ENCODE results near the gene TRIM29.

TRIM29 gene

DNA sequence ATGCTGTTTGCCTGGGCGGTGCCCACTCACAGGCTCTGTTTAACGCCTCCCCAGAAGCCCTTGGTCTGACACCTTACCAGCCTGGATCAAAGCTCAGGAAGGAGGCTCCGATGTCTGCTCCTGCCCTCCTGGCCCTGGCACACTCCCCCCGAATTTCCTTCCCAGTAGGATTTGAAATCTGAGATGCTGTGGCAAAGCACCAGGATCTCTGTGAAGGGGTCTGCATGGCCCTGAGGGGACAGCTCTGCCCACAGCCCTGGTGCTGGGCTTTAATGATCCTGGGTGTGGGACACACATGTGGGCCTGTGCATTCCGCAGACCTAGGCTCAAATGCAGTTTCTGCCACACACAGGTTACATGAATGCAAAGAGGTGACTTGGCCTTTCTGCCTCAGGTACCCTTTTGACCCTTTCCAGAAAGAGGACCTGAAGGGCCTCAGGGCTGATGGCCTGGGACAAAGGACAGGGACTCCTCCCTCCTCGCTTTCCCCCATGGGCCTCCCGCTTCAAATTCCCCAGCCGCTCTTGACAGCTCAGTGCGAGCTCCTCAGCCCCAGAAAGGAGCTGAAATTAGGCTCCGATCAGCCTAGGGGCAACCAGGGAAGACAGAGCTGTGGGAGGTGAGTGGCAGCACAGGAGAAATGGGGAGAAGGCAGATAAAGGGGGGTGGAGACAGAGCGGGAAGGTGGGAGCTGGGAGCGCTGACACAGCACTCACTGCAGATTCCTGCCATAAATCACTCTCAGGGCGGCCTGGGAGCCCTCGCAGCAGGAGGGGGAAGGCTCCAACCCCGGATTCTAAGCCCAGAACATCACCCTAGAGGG, 41.3 kb downstream of the TRIM29 start:
- DNase-seq (ENCODE audit: low read depth): no peak

DNA sequence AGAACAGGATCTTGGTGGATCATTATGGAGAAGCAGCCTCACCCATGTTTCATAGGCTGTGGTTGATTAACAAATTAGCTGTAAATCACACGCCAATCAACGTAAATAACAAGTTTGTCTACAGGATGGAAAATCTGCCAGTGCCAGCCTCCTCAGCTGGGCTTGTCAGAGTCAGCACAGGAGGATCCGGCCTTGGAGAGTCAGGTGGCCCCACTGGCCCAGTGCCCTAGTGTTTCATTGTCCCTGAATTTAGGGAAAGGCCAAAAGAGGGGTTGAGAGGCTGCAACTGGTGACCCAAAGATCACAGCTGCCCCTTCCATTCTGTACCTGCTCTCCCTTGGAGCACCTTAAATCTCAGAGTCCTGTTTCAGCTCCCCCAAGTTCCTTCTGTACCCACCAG, 42.4 kb downstream of the TRIM29 start:
- DNase-seq (ENCODE audit: low read depth): no peak

DNA sequence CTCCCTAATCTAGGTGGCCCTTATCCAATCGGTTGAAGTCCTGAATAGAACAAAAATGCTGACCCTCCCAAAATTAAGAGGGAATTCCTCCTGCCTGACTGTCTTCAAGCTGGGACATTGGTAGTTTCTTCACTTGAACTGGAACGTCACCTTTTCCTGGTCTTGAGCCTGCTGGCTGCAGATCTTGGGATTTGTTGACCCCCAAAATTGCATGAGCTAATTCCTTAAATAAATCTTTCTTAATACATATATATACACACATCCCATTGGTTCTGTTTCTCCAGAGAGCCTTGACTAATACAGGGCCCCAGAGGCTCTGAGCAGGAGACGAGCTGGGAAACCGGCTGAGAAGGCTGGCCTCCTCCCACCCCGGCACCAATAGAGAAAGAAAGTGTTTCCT, 46.2 kb downstream of the TRIM29 start:
- DNase-seq (ENCODE audit: low read depth): no peak

DNA sequence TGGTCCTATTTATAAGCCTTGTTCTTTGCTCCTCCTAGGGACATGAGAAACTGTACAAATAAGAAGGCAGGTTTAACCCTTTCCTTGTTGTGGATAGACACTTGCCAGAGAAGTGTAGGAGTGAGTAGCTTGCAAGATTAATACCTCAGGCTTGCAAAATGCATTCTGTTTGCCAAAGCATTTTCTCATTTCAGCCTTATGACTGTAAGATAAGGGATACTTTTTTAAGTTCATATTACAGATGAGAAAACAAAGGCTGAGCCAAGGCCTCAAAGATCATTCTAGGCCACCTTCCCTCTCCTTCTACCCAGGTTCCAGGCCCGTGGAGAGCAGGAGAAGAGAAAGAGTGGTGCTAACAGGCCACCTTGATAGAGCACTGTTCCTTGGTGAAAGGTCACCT, 46.8 kb downstream of the TRIM29 start:
- no peak for DNase-seq (ENCODE audit: low read depth)

DNA sequence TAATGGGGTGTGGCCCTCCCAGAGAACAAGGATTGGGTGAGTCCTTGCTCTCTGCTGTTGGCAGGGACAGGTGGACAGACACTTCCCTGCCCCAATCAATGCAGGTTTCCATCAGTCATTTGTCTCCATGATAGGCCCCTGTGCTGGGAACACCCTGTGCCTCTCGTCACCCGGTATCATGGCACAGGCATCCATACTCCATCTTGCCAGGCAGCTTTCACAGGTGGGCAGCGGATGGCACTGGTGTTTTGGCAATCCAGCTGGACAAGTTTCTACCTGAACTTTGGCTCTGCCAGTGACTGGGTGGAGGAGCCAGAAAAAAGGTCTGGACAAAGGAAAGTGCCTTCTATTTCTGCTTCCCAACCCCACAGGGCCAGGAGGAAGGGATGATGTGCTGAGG, 47.5 kb downstream of the TRIM29 start:
- no peak for DNase-seq (ENCODE audit: low read depth)

DNA sequence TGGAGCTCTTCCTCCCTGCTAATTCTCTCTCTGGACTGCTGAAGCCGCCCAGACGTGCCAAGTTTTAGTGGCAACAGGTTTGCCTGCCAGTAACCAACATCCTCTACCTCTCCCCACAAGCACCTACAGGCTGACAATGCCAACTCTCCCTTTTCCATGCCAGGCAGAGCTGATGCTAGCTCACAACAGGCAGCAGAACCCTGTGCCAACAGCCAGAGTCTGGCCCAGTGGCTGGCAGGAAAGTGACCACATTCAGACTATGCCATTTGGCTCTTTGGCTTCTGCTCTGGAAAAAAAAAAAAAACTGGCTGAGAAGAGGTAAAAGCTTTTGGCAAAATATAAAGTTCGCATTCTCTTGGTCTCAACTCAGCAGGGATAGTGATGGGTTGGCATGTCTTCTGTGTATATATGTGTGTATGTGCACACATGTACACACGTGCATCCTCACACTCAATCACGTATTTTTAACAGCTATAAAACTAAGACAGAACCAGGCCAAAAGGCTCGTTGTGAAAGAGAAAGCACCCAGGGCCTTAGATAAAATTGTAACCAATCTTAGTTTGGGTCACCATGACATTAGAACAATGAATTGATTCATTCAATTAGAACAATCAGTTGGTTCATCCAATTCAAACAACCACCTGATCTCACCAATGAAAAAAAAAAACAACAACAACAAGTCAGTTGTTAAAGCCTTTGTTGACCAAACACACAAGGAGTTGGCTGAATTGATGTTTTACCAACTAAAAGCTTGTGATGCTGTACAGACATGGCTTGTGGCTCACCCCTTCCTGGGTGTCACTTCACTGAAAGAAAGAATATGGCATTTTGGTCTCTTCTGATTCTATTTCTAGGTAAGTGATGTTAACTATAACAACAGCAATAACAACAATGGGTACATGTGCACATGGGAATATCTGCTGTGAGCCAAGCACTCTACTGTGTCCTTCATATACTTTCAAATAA, 48.6 kb downstream of the TRIM29 start:
- DNase-seq (ENCODE audit: low read depth): no peak

DNA sequence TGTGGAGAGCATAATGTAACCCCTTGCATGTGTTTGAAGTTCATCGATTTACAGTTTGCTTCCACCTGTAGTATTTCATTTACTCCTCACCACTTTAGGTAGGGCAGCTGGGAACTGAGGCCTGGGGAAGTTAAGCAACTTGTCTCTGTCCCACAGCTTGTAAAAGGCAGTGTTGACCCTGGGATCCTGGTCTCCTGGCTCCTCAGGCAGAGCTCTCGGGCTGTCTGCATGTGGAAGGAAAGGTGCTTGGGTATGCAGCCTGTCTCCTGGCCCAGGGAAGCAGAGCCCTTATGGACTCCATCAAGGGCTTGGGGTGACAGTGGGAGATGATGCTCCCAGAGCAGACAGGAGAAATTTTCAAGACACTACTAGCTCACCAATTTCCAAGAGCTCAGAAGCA, 49.9 kb downstream of the TRIM29 start:
- DNase-seq (ENCODE audit: low read depth): no peak

DNA sequence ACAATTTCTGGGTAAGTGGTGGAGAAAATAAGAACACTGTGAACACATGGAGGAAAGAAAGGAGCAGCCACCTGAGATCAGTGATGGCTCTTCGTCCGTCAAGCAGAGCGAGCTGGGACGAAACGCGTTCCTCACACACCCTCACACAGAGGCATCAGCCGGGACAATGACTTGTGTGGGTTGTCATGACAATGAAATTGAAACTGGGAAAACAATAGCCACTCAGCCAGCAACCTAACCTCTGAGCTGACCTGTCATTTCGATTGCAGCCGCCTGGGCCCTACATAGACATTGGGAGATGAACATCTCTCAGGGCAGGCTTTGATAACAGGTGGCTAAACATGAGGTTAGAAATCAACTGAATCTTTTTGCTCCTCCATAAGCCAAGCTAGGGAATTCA, 51.3 kb downstream of the TRIM29 start:
- no peak for DNase-seq (ENCODE audit: low read depth)

DNA sequence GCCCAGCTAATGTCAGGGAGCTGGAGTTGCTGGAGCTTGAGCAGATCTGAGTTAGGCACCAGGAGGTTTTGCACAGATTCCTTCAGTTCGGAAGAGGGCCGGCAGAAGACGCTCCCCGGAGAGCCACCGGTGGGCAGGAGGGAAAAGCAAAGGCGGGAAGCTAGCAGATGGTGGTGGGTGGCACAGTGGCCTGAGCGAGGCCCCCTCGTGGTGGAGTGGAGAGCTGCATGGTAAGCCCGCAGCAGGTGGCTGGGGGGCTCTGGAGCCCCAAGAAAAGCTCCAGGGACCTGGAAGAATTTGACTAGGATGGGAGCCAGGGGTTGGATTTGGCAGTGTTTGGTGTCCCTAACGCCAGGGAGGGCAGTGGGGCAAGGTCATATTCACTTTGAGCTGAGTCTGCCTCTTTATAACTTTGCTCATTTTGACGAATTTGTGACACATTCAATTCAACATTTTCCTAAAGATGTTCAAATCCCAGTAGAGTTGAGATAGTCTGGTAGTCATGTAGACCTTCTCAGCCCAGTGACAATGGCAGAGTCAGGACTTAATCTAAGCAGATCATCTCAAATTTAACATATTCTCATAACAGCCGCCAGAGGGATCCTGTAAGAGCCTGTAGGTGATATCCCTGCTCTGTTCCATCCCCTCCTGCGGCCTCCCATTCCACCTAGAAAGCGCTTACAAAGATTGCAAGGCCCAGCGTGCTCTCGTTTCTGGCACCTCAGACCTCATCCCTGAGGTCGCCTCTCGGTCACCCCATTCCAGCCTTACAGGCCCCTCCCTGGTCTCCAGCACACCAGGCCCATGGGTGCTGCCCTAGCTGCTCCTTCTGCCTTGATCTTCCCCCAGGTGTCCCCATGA, 57.9 kb downstream of the TRIM29 start:
- DNase-seq (ENCODE audit: low read depth): no peak

DNA sequence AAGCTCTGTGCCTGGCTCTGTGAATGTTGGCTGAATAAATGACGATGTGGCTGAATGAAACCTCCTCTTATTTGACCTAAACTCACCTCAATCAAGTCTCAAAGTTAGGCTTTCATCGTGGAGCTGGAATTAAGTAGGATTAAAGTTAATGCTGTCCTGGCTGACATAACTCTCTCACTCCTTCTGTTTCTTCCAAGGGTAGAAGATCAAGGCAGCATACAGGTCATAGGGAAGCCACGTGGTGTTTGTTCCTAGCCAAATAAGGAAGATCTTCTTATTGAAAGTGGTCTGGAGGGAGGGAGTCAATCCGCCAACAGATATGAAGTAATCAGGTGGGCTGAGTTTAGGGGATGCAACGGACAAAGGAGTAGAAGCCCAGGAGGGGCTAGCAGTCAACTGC, 59.5 kb downstream of the TRIM29 start:
- no peak for DNase-seq (ENCODE audit: low read depth)

DNA sequence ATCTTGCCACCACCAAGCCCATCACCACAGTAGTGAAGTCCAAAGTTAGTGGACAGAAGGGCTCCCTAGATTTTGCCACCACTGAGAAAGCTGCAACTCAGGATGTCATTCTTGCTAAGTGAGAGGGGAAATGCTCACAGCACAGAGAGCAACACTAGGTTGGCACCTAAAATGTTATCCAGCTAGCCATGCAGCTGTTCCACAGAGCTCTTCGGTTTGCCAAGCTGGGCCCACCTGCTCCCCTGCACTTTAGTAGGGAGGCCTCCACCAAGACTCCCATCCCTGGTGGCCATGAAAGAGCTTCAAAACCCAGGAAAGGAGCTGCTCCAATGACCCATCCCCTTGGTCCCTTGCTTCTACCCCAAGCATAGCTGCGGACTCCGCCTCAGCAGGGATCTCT, 63.8 kb downstream of the TRIM29 start:
- DNase-seq (ENCODE audit: low read depth): no peak

DNA sequence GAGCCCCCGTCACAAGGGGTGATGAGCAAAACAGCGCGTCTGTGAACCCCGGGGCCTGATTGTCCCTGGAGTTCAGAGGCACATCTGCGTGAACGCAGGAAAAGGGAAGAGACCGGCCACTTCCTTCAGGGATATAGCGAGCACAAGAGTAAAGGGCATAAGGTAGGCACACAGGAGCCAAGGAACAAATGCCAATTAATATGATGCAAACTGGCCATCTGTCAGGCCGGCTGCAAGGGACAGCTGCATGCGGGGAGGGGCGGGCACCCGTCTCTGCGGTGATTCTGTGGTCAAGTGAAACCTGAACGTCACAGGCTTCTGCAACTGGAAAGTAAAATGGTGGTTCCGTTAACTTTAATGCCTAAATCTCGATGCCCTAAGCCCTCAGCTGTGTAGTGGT, 64.7 kb downstream of the TRIM29 start:
- DNase-seq (ENCODE audit: low read depth): no peak

DNA sequence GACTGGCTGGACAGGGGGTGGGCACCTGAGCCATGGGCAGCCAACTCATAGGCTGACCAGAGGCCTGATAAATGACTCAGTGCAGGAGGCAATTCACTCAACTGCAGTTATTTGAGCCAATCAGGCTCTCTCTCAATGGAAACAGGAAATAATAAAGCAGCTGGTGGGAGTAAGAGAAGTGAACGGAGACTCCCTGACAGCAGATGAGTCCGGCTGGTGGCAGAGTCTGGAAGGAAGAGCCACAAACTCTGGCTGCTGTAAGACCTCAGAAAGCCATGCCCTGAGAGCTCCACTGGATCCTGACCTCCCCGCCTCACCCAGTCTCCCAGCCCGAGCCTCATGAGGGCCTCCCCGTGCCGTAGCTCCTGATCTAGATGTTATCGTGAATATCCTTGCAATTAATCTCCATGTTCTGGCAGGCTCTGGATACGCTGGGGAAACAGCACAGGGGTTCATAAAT, 69.8 kb downstream of the TRIM29 start:
- DNase-seq (ENCODE audit: low read depth): no peak

DNA sequence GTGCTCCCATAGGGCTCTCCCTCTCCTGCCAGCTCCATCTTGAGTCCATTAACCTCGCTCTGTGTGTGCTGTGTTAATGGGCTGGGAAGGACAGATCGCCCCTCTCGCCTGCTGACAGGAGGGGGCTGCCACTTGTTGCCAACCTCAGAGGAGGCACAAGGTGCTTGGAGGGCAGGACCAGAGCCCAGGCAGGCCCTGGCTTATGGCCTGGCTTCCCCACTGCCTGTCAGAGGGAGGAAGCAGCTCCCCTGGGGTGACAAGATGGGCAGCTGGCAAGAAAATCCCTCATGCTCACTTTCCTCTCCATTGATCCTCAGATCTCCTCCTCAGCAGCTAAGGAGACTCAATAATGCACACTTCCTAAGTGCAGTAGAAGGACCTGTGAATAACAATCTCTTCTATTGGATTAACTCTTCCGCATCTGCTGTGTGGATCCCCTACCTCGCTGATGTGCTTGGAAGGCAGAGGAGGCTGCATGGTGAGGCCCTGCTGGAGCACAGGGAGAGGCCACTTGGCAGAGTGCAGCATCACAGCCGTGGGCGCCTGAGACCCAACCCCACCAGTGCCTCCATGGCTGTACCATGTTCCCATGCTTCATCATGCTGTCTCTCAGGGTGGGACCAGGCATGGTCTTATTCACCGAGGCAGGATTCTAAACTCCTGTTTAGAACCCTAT, 70.3 kb downstream of the TRIM29 start:
- DNase-seq (ENCODE audit: low read depth): no peak

DNA sequence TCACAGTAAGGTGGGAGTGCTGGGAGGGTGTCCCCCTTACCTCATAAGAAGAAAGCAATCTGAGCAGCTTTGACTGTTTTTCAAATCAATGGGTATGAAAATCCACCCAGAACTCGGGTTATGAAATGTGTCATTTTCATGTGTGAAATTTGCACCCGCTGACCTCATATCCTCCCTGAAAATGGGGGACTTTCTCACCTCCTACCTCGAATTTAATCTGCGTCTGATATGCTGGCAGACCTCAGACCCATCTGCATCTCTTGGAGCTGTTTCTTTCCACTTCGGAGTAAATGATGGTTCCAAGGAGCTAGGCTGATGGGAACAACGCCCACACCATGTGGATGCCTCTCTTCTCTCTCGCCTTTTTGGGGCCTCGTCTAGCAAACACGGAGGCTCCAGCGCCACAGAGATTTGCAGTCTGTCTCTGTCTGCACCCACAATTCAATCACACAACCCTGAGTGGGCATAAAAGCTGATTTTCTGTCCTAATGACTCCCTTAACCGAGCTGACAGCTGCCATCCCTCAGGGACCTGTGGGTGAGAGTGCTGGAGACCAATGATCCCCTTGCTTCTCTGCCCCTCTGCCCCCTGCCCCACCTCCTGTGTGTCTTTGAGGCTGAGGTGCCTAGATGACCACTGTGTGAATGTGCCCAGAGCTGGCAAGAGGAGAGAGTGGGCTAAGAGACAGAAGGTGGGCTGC, 71.0 kb downstream of the TRIM29 start:
- no peak for DNase-seq (ENCODE audit: low read depth)

DNA sequence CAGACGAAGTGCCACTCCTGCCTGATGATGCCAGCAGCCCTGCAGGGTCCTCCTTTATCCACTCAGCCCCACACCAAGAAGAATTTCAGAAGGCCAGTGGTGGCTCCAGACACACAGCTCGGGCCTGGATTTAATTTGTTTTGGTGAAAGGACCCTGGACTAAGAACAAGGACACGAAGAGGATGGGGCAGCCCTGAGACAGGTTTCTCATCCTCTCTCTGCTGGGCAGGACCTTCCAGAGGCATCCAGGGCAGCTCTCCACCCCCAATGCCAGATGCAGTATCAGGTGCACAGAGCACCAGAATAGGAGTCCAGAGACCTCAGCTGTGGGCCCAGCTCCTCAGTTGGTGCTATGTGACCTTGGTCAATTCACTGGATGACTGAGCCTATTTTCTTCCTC, 72.0 kb downstream of the TRIM29 start:
- no peak for DNase-seq (ENCODE audit: low read depth)

DNA sequence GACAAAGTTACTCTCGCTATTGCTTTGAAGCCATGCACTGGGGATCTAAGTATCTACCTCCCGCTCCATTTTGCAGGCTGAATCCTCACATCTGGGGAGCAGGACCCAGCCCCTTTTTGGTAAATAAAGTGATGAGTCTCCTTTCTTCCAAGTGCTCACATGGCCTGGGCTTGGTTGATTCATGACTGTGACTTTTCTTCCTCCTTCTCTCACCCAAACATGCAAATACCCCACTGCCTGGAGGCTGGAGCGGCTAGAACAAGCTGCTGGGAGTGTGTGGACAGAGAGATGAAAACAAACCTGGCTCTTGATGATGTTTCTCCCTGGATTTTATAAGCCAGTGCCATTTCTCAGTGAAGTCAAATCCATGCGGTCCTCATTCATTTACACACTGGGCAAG, 72.7 kb downstream of the TRIM29 start:
- no peak for DNase-seq (ENCODE audit: low read depth)

DNA sequence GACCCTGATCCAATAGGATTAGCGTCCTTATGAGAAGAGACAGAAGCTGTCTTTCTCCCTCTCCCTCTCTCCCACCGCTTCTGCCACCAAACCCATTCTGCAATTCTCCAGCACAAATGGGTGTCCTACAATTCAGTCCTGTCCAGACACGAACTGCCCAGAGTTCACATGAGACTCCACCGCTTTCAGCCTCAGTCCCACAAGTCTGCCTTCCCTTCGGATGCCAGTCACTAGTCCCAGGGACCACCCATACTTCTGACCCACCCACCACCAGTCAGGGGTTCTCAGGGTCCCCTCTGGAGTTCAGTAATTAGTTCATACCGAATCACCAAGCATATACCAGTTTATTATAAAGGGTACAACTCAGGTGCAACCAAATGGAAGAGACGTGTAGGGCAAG, 73.6 kb downstream of the TRIM29 start:
- no peak for DNase-seq (ENCODE audit: low read depth)

DNA sequence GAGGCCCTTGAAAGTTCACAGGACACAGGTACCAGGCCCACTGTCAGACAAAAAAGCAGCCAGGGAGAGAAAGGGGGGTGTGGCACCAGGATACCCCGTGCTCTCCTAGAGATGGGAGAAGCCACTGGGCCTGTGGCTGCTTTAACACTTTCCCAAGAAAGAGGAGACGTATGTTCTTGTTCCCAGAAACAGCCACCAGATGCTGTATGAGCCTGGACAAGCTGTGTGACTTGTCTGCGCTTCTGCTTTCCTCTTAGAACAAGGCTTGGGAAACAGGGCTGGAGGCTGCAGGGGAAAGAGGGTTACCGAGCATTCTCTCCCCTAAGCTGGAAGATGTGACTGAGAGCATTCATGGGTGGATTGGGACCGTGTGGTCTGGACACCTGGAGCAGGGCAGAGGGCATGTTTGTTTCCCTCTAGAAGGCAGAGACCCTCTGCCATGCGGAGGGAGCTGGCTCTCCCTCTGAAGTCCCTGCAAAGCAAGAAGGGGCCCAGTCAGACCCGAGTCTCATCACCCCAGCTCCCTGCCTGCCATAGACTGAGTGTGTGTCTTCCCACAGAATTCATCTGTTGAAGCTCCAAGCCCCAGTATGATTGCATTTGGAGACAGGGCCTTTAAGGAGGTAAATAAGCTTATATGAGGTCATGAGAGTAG, 74.1 kb downstream of the TRIM29 start:
- no peak for DNase-seq (ENCODE audit: low read depth)

DNA sequence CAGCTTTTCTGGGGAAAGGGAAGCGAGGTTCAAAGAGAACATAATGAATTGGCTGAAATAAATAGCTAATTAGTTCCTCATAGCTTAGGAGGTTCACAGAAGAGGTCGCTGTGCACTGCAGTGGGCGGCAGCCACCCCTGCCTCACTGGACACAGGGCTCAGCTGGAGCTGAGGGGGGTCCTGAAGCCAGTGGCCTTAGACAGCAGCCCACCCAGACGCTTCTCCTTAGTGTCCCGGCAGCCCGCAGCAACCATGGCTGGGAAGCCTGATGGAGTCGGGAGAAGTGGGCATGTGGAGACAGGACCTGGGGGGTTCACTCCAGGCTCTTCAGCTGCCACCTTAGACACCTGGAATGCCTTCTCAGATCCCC, 75.4 kb downstream of the TRIM29 start:
- no peak for DNase-seq (ENCODE audit: low read depth)
